Measurements from ENCODE around the gene GPRASP3.

Gene GPRASP3

GRCh38 chrX:102745513-102745856 lies 24.9 kb downstream of the GPRASP3 start:
- no peaks in the 10 kb centered on the region for H3K36me3 ChIP-seq (ENCODE audit: control insufficient read depth in 5 of 5, insufficient read depth in 5 of 5, low read length in 5 of 5)
- peaks cover 0 to 15% (median 0%) of the 10 kb centered on the region in 5 donors for H3K27me3 ChIP-seq (ENCODE audit: control insufficient read depth in 5 of 5, insufficient read depth in 4 of 5, low read length in 5 of 5)
- peaks cover 0 to 9% (median 4%) of the 10 kb centered on the region in 5 donors for H3K4me1 ChIP-seq (ENCODE audit: control insufficient read depth in 5 of 5, insufficient read depth in 5 of 5, low read length in 5 of 5)
- H3K27ac ChIP-seq (ENCODE audit: low read depth, low read length), result no peak overlapping the region
- H3K9ac ChIP-seq (ENCODE audit: low read length in 5 of 5), result peak overlapping the region in 2 of 5 donors; percentile 52 to 69
- H3K9me3 ChIP-seq (ENCODE audit: control insufficient read depth in 5 of 5, low read length in 5 of 5), result no peaks in the 10 kb centered on the region
- peak overlapping the region in 4 of 5 donors; percentile 63 to 76 (median 72) for H3K4me3 ChIP-seq (ENCODE audit: low read depth in 1 of 5, low read length in 5 of 5)

GRCh38 chrX:102745857-102746584 lies 25.5 kb downstream of the GPRASP3 start:
- Histone ChIP-seq H3K27ac (ENCODE audit: low read depth, low read length) (no peak overlapping the region), H3K4me3 (ENCODE audit: low read depth in 1 of 5, low read length in 5 of 5) (peak overlapping the region in 4 of 5 donors; percentile 63 to 76 (median 72)), H3K9ac (ENCODE audit: low read length in 5 of 5) (peak overlapping the region in 4 of 5 donors; percentile 6 to 69 (median 52)), H3K9me3 (ENCODE audit: control insufficient read depth in 5 of 5, low read length in 5 of 5) (no peaks in the 10 kb centered on the region), H3K36me3 (ENCODE audit: control insufficient read depth in 5 of 5, insufficient read depth in 5 of 5, low read length in 5 of 5) (no peaks in the 10 kb centered on the region), H3K4me1 (ENCODE audit: control insufficient read depth in 5 of 5, insufficient read depth in 5 of 5, low read length in 5 of 5) (peaks cover 0 to 9% (median 4%) of the 10 kb centered on the region in 5 donors), H3K27me3 (ENCODE audit: control insufficient read depth in 5 of 5, insufficient read depth in 4 of 5, low read length in 5 of 5) (peaks cover 0 to 15% (median 0%) of the 10 kb centered on the region in 5 donors)

GRCh38 chrX:102765217-102765616 lies 44.7 kb downstream of the GPRASP3 start:
- Histone ChIP-seq H3K27ac (ENCODE audit: low read depth, low read length) (peak overlapping the region; percentile 66), H3K9me3 (ENCODE audit: control insufficient read depth in 5 of 5, low read length in 5 of 5) (no peaks in the 10 kb centered on the region), H3K4me1 (ENCODE audit: control insufficient read depth in 5 of 5, insufficient read depth in 5 of 5, low read length in 5 of 5) (peaks cover 0 to 31% (median 8%) of the 10 kb centered on the region in 5 donors), H3K36me3 (ENCODE audit: control insufficient read depth in 5 of 5, insufficient read depth in 5 of 5, low read length in 5 of 5) (no peaks in the 10 kb centered on the region), H3K9ac (ENCODE audit: low read length in 5 of 5) (no peak overlapping the region), H3K27me3 (ENCODE audit: control insufficient read depth in 5 of 5, insufficient read depth in 4 of 5, low read length in 5 of 5) (peaks cover 0 to 8% (median 0%) of the 10 kb centered on the region in 5 donors), H3K4me3 (ENCODE audit: low read depth in 1 of 5, low read length in 5 of 5) (no peak overlapping the region)

GRCh38 chrX:102765809-102766208 lies 45.3 kb downstream of the GPRASP3 start:
- no peak overlapping the region for H3K4me3 ChIP-seq (ENCODE audit: low read depth in 1 of 5, low read length in 5 of 5)
- no peaks in the 10 kb centered on the region for H3K9me3 ChIP-seq (ENCODE audit: control insufficient read depth in 5 of 5, low read length in 5 of 5)
- peak overlapping the region; percentile 66 for H3K27ac ChIP-seq (ENCODE audit: low read depth, low read length)
- peaks cover 0 to 8% (median 0%) of the 10 kb centered on the region in 5 donors for H3K27me3 ChIP-seq (ENCODE audit: control insufficient read depth in 5 of 5, insufficient read depth in 4 of 5, low read length in 5 of 5)
- H3K4me1 ChIP-seq (ENCODE audit: control insufficient read depth in 5 of 5, insufficient read depth in 5 of 5, low read length in 5 of 5), result peaks cover 0 to 33% (median 9%) of the 10 kb centered on the region in 5 donors
- H3K36me3 ChIP-seq (ENCODE audit: control insufficient read depth in 5 of 5, insufficient read depth in 5 of 5, low read length in 5 of 5), result no peaks in the 10 kb centered on the region
- no peak overlapping the region for H3K9ac ChIP-seq (ENCODE audit: low read length in 5 of 5)

GRCh38 chrX:102767287-102767686 lies 46.7 kb downstream of the GPRASP3 start:
- H3K36me3 ChIP-seq (ENCODE audit: control insufficient read depth in 5 of 5, insufficient read depth in 5 of 5, low read length in 5 of 5), result no peaks in the 10 kb centered on the region
- peaks cover 0 to 5% (median 0%) of the 10 kb centered on the region in 5 donors for H3K27me3 ChIP-seq (ENCODE audit: control insufficient read depth in 5 of 5, insufficient read depth in 4 of 5, low read length in 5 of 5)
- H3K4me1 ChIP-seq (ENCODE audit: control insufficient read depth in 5 of 5, insufficient read depth in 5 of 5, low read length in 5 of 5), result peaks cover 0 to 33% (median 9%) of the 10 kb centered on the region in 5 donors
- H3K4me3 ChIP-seq (ENCODE audit: low read depth in 1 of 5, low read length in 5 of 5), result no peak overlapping the region
- no peak overlapping the region for H3K27ac ChIP-seq (ENCODE audit: low read depth, low read length)
- no peak overlapping the region for H3K9ac ChIP-seq (ENCODE audit: low read length in 5 of 5)
- no peaks in the 10 kb centered on the region for H3K9me3 ChIP-seq (ENCODE audit: control insufficient read depth in 5 of 5, low read length in 5 of 5)

- Histone ChIP-seq H3K4me3 (ENCODE audit: low read depth in 1 of 5, low read length in 5 of 5) (peak overlapping the region; percentile 73 to 92 (median 83)), H3K9me3 (ENCODE audit: control insufficient read depth in 5 of 5, low read length in 5 of 5) (no peaks in the 10 kb centered on the region), H3K9ac (ENCODE audit: low read length in 5 of 5) (peak overlapping the region; percentile 71 to 91 (median 83)), H3K4me1 (ENCODE audit: control insufficient read depth in 5 of 5, insufficient read depth in 5 of 5, low read length in 5 of 5) (peaks cover 0 to 29% (median 9%) of the 10 kb centered on the region in 5 donors), H3K36me3 (ENCODE audit: control insufficient read depth in 5 of 5, insufficient read depth in 5 of 5, low read length in 5 of 5) (no peaks in the 10 kb centered on the region), H3K27ac (ENCODE audit: low read depth, low read length) (peak overlapping the region; percentile 66), H3K27me3 (ENCODE audit: control insufficient read depth in 5 of 5, insufficient read depth in 4 of 5, low read length in 5 of 5) (no peaks in the 10 kb centered on the region)
Observed at GRCh38 chrX:102768987-102769761, 48.6 kb downstream of the GPRASP3 start.
